ENCODE measurements around the gene RASAL2.

Gene RASAL2

DNA sequence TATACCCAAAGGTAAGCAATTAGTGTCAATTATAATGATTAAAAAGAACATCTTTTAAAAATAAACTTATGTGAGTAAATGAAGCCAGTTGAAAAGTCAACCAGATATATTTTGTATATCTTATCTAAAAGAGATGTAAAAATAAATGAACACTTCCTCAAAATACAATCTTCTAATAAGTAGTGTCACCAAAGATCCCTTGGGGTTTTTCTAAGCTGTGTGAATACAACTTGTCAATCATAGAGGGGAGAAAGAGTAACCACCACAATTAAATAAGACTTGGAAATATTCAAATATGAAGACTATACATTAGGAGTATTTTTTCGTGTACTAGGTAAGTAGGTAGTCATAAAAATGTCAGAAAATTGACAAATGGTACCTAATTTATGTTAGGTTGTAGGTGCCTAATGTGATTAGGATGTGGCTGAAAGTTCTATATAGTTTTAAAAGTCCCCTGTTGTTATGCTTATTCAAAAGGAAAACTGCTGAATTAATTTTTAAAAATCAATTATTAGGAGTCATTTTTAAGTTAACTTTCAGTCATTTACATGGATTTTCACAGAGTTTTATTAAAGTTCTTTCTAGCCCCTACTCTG lies 72.6 kb downstream of the RASAL2 start:
- TF ChIP-seq, protein P1, sequence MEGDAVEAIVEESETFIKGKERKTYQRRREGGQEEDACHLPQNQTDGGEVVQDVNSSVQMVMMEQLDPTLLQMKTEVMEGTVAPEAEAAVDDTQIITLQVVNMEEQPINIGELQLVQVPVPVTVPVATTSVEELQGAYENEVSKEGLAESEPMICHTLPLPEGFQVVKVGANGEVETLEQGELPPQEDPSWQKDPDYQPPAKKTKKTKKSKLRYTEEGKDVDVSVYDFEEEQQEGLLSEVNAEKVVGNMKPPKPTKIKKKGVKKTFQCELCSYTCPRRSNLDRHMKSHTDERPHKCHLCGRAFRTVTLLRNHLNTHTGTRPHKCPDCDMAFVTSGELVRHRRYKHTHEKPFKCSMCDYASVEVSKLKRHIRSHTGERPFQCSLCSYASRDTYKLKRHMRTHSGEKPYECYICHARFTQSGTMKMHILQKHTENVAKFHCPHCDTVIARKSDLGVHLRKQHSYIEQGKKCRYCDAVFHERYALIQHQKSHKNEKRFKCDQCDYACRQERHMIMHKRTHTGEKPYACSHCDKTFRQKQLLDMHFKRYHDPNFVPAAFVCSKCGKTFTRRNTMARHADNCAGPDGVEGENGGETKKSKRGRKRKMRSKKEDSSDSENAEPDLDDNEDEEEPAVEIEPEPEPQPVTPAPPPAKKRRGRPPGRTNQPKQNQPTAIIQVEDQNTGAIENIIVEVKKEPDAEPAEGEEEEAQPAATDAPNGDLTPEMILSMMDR (IDR thresholded peaks at IDR 0.05; ENCODE audit: insufficient read depth, low read length, missing control alignments), result no peak
- H3K4me3 ChIP-seq (ENCODE audit: low read depth, low read length), result no peak overlapping the region
- DNase-seq (ENCODE audit: low read depth, low spot score), result no peak
- CTCF ChIA-PET, result interaction anchor here (0.6 to 1.5 kb wide), 3 partner anchors 14 to 135 kb away, joined by 3 to 7 read pairs (median 3); no protein-coding TSS in a partner anchor
- POLR2A ChIA-PET, result no interaction called here

DNA sequence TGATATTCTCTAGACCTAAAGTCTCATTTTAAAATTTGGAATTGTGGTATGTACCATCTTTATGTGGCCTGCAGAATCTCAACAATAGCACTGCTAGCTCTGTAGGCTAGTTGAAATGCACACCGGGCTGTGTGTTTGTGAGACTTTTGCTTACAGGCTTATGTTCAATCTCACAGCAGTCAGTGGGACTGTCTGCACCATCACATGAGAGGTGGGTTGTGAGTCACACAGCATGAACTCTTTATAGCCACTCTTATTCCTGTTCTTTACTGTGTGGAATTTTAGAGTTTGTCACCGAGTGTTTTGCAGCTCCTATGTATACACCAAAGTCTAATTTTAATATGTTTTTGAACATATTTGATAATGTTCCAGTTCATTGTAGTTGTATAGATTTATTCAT lies 74.6 kb downstream of the RASAL2 start:
- no peak for DNase-seq (ENCODE audit: low read depth, low spot score)
- ChIA-PET CTCF (interaction anchor here (0.9 kb wide), 1 partner anchor 137 kb away, joined by 3 read pairs; no protein-coding TSS in a partner anchor), POLR2A (no interaction called here)
- TF ChIP-seq, protein P1 (IDR thresholded peaks at IDR 0.05; ENCODE audit: insufficient read depth, low read length, missing control alignments), result no peak
- H3K4me3 ChIP-seq (ENCODE audit: low read depth, low read length), result no peak overlapping the region

DNA sequence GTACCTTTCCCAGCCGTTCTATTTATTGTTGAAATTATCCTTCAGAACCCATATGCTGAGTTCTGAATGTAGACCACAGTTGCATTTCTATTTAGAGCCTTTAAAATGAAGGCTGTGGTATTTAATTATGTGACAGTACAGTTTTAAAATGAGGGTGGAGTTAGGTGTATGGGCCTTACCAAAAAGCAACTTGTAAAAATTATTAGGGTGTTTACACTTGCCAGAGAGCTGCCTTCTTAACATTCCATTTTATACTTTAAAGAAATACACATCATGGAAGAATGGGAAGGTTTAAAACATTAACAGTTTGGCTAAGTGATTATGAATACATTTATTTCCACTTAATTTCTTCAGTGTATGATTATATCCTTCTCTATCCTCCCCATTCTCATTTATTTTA lies 75.7 kb downstream of the RASAL2 start:
- no peak overlapping the region for H3K4me3 ChIP-seq (ENCODE audit: low read depth, low read length)
- ChIA-PET POLR2A (no interaction called here), CTCF (interaction anchor here (1.4 kb wide), 1 partner anchor 139 kb away, joined by 3 read pairs; no protein-coding TSS in a partner anchor)
- DNase-seq (ENCODE audit: low read depth, low spot score), result no peak
- TF ChIP-seq, protein P1 (IDR thresholded peaks at IDR 0.05; ENCODE audit: insufficient read depth, low read length, missing control alignments), result no peak

DNA sequence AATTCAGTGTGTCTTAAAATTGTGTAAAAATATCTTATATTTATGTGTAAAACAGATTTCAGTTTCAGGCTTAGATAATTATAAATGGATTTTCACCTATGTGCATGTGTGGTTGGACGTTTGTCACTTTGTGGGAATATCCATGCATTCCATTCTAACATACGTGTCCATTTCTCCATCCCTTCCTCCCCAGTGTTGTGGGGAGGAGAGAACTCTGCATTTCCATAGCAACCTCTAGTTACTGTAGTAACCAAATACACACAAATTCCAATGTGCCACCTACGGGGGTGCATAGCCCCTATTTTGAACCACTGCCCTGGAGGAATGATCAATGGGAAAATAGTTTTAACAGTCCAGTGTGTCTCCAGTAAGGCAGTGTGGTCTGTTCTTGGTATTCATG lies 79.0 kb downstream of the RASAL2 start:
- CTCF ChIA-PET, result no interaction called here
- TF ChIP-seq, protein P1 (IDR thresholded peaks at IDR 0.05; ENCODE audit: insufficient read depth, low read length, missing control alignments), result no peak
- DNase-seq (ENCODE audit: low read depth, low spot score), result no peak
- POLR2A ChIA-PET, result no interaction called here
- no peak overlapping the region for H3K4me3 ChIP-seq (ENCODE audit: low read depth, low read length)

DNA sequence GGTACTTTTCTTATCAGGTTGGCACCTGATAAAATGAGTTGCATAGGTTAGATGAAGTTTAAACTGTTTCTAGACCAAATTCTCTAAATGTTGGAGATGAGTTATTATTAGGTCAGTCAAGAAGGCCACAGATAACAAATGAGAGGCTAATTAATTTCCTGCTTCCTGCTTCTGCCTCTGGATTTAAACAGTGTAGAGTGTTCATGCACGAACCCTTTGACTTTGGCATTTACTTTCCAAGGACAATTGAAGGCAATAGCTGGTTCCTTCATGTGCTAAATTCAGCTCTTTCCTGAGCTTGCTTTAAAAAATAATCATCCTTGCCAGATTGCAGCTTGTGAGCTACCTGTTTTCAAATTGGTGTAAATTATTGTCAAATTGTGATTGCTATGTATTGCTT lies 80.6 kb downstream of the RASAL2 start:
- ChIA-PET CTCF (no interaction called here), POLR2A (no interaction called here)

DNA sequence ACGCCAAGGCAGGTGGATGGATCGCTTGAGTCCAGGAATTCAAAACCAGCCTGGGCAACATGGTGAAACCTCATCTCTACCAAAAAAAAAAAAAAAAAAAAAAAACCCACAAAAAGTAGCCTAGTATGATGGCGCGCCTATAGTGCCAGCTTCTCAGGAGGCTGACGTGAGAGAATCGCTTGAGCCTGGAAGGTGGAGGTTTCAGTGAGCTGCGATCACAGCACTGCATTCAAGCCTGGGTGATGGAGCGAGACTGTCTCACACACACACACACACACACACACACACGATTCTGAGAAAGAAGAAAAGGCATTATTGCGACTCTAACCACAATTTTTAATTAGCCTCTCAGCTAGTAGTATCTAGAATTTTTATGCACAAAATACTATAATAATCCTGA lies 86.5 kb downstream of the RASAL2 start:
- ChIA-PET POLR2A (interaction anchor here (1.1 kb wide), 1 partner anchor 59 kb away, joined by 4 read pairs; no protein-coding TSS in a partner anchor), CTCF (interaction anchor here (0.7 to 1.2 kb wide), 3 partner anchors 14 to 83 kb away, joined by 3 read pairs; no protein-coding TSS in a partner anchor)
- TF ChIP-seq, protein P1 (IDR thresholded peaks at IDR 0.05; ENCODE audit: insufficient read depth, low read length, missing control alignments), result no peak
- H3K4me3 ChIP-seq (ENCODE audit: low read depth, low read length), result no peak overlapping the region
- DNase-seq (ENCODE audit: low read depth, low spot score), result no peak

More for the DNA sequence above, 80.6 kb downstream of the RASAL2 start:
- no peak for DNase-seq (ENCODE audit: low read depth, low spot score)
- TF ChIP-seq, protein P1 (IDR thresholded peaks at IDR 0.05; ENCODE audit: insufficient read depth, low read length, missing control alignments), result no peak
- H3K4me3 ChIP-seq (ENCODE audit: low read depth, low read length), result no peak overlapping the region
